HepG2 (cell line): ENCODE results near the gene TSG101. TPM values are rescaled to one million over a fixed set of nuclear protein-coding genes. Genes with fewer than 3 reads are reported as not detected.

ENCODE experiments used
- ATAC-seq: fragments of 200-7000 bp; cut with Tn5 transposase; 3 replicates; pipeline ENCODE4 v1.9.1; 2020; ENCODE audit warnings: mild to moderate bottlenecking, moderate library complexity
- BruUV-seq: library from RNA; stranded (reverse); fragments of 400-500 nt; replicated peaks from 2 replicates; lab custom pipeline; 2021; lab: Mats Ljungman, UMichigan
- CTCF ChIA-PET: fragments of 300-600 bp; formaldehyde crosslinking; extraction: SDS; loops from one replicate; lab custom pipeline; 2021; ENCODE audit warnings: low total read pairs, inconsistent platforms, low intra/inter-chr PET ratio; lab: Yijun Ruan, JAX
- POLR2A ChIA-PET: fragments of 350-600 bp; sonication (Branson Sonifier 250); formaldehyde crosslinking; loops from one replicate; lab custom pipeline; 2020; ENCODE audit warnings: antibody characterized with exemption, inconsistent platforms; lab: Yijun Ruan, JAX
- DNase-seq: peaks from one replicate; pipeline ENCODE4 v3.0.0-alpha.2; 2015; ENCODE audit warnings: low spot score
- FAIRE-seq: peaks from 3 replicates; lab custom pipeline; 2011; peaks lifted over from hg19 to GRCh38; lab: Jason Lieb, UNC
- H2AFZ ChIP-seq: one replicate; pipeline ENCODE4 v1.6.1; 2011; ENCODE audit warnings: low read length, inconsistent platforms
- H3K27ac ChIP-seq: fragments of 300-600 bp; 3 replicates; pipeline ENCODE4 v1.8.0; 2011; ENCODE audit warnings: mixed run types, mild to moderate bottlenecking, mixed read lengths, low read length, inconsistent platforms; ENCODE audit not compliant: insufficient read depth; ENCODE audit errors: extremely low read length
- H3K27me3 ChIP-seq, 2 experiments: fragments of 200-600 bp in 1 of 2; 2 replicates in 1 of 2; 3 replicates in 1 of 2; pipeline versions ENCODE4 v1.6.0 to v1.8.0; 2011; ENCODE audit warnings: low read length in 2 of 2, mild to moderate bottlenecking in 2 of 2, moderate library complexity in 2 of 2, inconsistent platforms in 1 of 2; ENCODE audit not compliant: insufficient read depth in 2 of 2, control insufficient read depth in 1 of 2
- H3K36me3 ChIP-seq, 2 experiments: fragments of 200-600 bp in 1 of 2; replicated peaks in 1 of 2; 2 replicates in 1 of 2; 3 replicates in 1 of 2; pipeline versions ENCODE4 v1.5.1 to v1.8.0; 2011; ENCODE audit warnings: low read length in 2 of 2, inconsistent platforms in 1 of 2; ENCODE audit not compliant: insufficient read depth in 2 of 2, control insufficient read depth in 1 of 2
- H3K4me1 ChIP-seq: 2 replicates; pipeline ENCODE4 v1.5.1; 2012; ENCODE audit warnings: low read length, inconsistent platforms; ENCODE audit not compliant: insufficient read depth
- H3K4me2 ChIP-seq: 2 replicates; pipeline ENCODE4 v1.6.0; 2011; ENCODE audit warnings: low read depth, low read length, inconsistent platforms
- H3K4me3 ChIP-seq, 3 experiments: fragments of 200-600 bp in 1 of 3; sonication (generic), shearing (Covaris generic) in 1 of 3; replicated peaks in 1 of 3; 2 replicates each; pipeline ENCODE4 v1.5.1; 2011 to 2016; ENCODE audit warnings: low read length in 3 of 3, inconsistent platforms in 2 of 3, low read depth in 2 of 3, mild to moderate bottlenecking in 2 of 3, control low read depth in 1 of 3, mixed read lengths in 1 of 3; ENCODE audit not compliant: insufficient read depth in 1 of 3
- H3K79me2 ChIP-seq: one replicate; pipeline ENCODE4 v1.6.1; 2011; ENCODE audit warnings: low read length, inconsistent platforms; ENCODE audit not compliant: insufficient read depth
- H3K9ac ChIP-seq: 2 replicates; pipeline ENCODE4 v1.6.0; 2011; ENCODE audit warnings: mild to moderate bottlenecking, low read depth, low read length, inconsistent platforms; ENCODE audit not compliant: insufficient read depth
- H3K9me3 ChIP-seq: 2 replicates; pipeline ENCODE4 v1.5.1; 2012; ENCODE audit warnings: mild to moderate bottlenecking, low read length
- H4K20me1 ChIP-seq: 2 replicates; pipeline ENCODE4 v1.6.0; 2011; ENCODE audit warnings: inconsistent platforms, mild to moderate bottlenecking, low read length, moderate library complexity; ENCODE audit not compliant: insufficient read depth
- ARHGAP35 ChIP-seq: sonication (generic); formaldehyde crosslinking; IDR thresholded peaks from 2 replicates; pipeline ENCODE4 v1.9.0; 2022; ENCODE audit warnings: mild to moderate bottlenecking, inconsistent platforms, moderate library complexity, missing genetic modification reagents, borderline replicate concordance
- CENPT ChIP-seq: sonication (generic); formaldehyde crosslinking; IDR thresholded peaks from 2 replicates; pipeline ENCODE4 v1.8.0; 2022; ENCODE audit warnings: low read depth, mild to moderate bottlenecking, moderate library complexity, missing genetic modification reagents
- CHD2 ChIP-seq: IDR thresholded peaks from 2 replicates; pipeline ENCODE4 v1.6.1; 2011; ENCODE audit warnings: low read depth, low read length, improper control_type of control experiment
- HIVEP1 ChIP-seq: sonication (generic); formaldehyde crosslinking; IDR thresholded peaks from 2 replicates; pipeline ENCODE4 v1.4.0; 2020; ENCODE audit warnings: mild to moderate bottlenecking, missing genetic modification reagents
- PCBP2 ChIP-seq: fragments of 200-400 bp; formaldehyde crosslinking; optimal IDR thresholded peaks from 2 replicates; pipeline ENCODE3; 2018; ENCODE audit warnings: low read length, low read depth; ENCODE audit not compliant: poor library complexity, severe bottlenecking
- RFX3 ChIP-seq: IDR thresholded peaks from 2 replicates; pipeline ENCODE4 v1.6.1; 2016; ENCODE audit warnings: missing biosample characterization, missing genetic modification reagents
- RFX5 ChIP-seq: IDR thresholded peaks from 2 replicates; pipeline ENCODE4 v1.6.1; 2011; ENCODE audit warnings: low read depth, low read length, improper control_type of control experiment
- SAP130 ChIP-seq: IDR thresholded peaks from 2 replicates; pipeline ENCODE4 v1.6.1; 2016; ENCODE audit warnings: low read depth
- ZNF225 ChIP-seq: sonication (generic); formaldehyde crosslinking; IDR thresholded peaks from 2 replicates; pipeline ENCODE4 v1.4.0; 2020; ENCODE audit warnings: mild to moderate bottlenecking, missing genetic modification reagents
- ZNF33A ChIP-seq: sonication (generic); formaldehyde crosslinking; IDR thresholded peaks from 2 replicates; pipeline ENCODE4 v1.5.1; 2020; ENCODE audit warnings: missing genetic modification reagents, mild to moderate bottlenecking, moderate library complexity, borderline replicate concordance
- ZNF414 ChIP-seq: sonication (generic); formaldehyde crosslinking; IDR thresholded peaks from 2 replicates; pipeline ENCODE4 v1.5.0; 2020; ENCODE audit warnings: missing genetic modification reagents
- ZNF558 ChIP-seq: sonication (generic); formaldehyde crosslinking; IDR thresholded peaks from 2 replicates; pipeline ENCODE4 v1.9.0; 2022; ENCODE audit warnings: mild to moderate bottlenecking, missing genetic modification reagents, borderline replicate concordance
- ZNF879 ChIP-seq: sonication (generic); formaldehyde crosslinking; IDR thresholded peaks from 2 replicates; pipeline ENCODE4 v1.8.1; 2023; ENCODE audit warnings: missing genetic modification reagents
- WGBS: methylation state at CpG from one replicate; pipeline ENCODE4 v1.1.6; 2017; ENCODE audit warnings: low lambda C conversion rate; 5-methylcytosine and 5-hydroxymethylcytosine counted together
- in situ Hi-C: cut with HindIII; loops from 2 replicates; pipeline ENCODE4 v1.10.0; 2017; ENCODE audit warnings: low pct_unique_long_range_greater_than_20kb; ENCODE audit not compliant: extremely low pct_ligation_motif_present
- intact Hi-C: fragments of 100-400 bp; cut with micrococcal nuclease; formaldehyde crosslinking; loops from one replicate; pipeline ENCODE4 v1.10.0; 2022; ENCODE audit not compliant: unreplicated experiment
- polyA plus RNA-seq, 8 experiments: library from polyadenylated mRNA; depleted of rRNA in 3 of 8; stranded (reverse) in 7 of 8; unstranded in 1 of 8; fragments of >200 nt; fragmentation: Illumina TruSeq in 4 of 8; extraction: Trizol in 4 of 8; gene quantifications; 2 replicates each; pipeline versions ENCODE4 v1.2.1 to v1.2.3, GENCODE V29; 2011 to 2016; ENCODE audit warnings: low read depth in 4 of 8, missing spikeins in 1 of 8, mixed read lengths in 1 of 8; ENCODE audit not compliant: insufficient read depth in 1 of 8
- total RNA-seq, 5 experiments: library from RNA; depleted of rRNA; stranded (reverse); fragments of >200 nt; fragmentation: Illumina TruSeq; extraction: Trizol; gene quantifications; 2 replicates each; pipeline ENCODE4 v1.2.3, GENCODE V29; 2016; ENCODE audit warnings: low read depth in 1 of 5
- TF ChIP-seq, protein P1 (sequence below): sonication (generic); formaldehyde crosslinking; IDR thresholded peaks from 2 replicates; pipeline ENCODE4 v1.4.0; 2020; ENCODE audit warnings: low read depth, missing genetic modification reagents
- TF ChIP-seq, protein P2 (sequence below): sonication (generic); formaldehyde crosslinking; IDR thresholded peaks from 2 replicates; pipeline ENCODE4 v1.9.0; 2021; ENCODE audit warnings: missing genetic modification reagents, borderline replicate concordance

TSG101 gene
- total and polyA plus RNA-seq, 2 of the 13 experiments (the other 11 are each of a cell fraction or from before 2014, with no cell fraction given) = 69.3 to 206 TPM

GRCh38 chr11:18452927-18453326, 73.8 kb downstream of the TSG101 start:
- no peaks in the 10 kb centered on the region for H4K20me1 ChIP-seq
- H3K4me1 ChIP-seq = no peaks in the 10 kb centered on the region
- H2AFZ ChIP-seq = no peak overlapping the region
- H3K27me3 ChIP-seq = no peaks in the 10 kb centered on the region; a peak in 1 of 5 replicates
- no peaks in the 10 kb centered on the region for H3K79me2 ChIP-seq
- ChIA-PET CTCF (no interaction called here), POLR2A (no interaction called here)
- no TSS peak for BruUV-seq
- ATAC-seq (no peak), FAIRE-seq (no peak), DNase-seq (no peak)
- H3K4me2 ChIP-seq = no peak overlapping the region
- intact Hi-C loops = no loop called here
- H3K4me3 ChIP-seq = no peak overlapping the region
- H3K36me3 ChIP-seq = no peaks in the 10 kb centered on the region
- no peak overlapping the region for H3K27ac ChIP-seq
- H3K9me3 ChIP-seq = no peaks in the 10 kb centered on the region
- WGBS = 40% methylated on average over 1 of the region's 2 CpGs
- in situ Hi-C loops = no loop called here
- H3K9ac ChIP-seq = no peak overlapping the region
- TF ChIP-seq CHD2 = no peak
- no peak for TF ChIP-seq ZNF879 (CRISPR knock-in tag)
- no peak for TF ChIP-seq RFX5
- no peak for TF ChIP-seq ZNF414 (CRISPR knock-in tag)
- no peak for TF ChIP-seq PCBP2
- no peak for TF ChIP-seq ZNF558 (CRISPR knock-in tag)
- TF ChIP-seq CENPT = no peak
- no peak for TF ChIP-seq ARHGAP35
- TF ChIP-seq ZNF225 (CRISPR knock-in tag) = no peak
- TF ChIP-seq HIVEP1 (CRISPR knock-in tag) = no peak
- TF ChIP-seq, protein P1, sequence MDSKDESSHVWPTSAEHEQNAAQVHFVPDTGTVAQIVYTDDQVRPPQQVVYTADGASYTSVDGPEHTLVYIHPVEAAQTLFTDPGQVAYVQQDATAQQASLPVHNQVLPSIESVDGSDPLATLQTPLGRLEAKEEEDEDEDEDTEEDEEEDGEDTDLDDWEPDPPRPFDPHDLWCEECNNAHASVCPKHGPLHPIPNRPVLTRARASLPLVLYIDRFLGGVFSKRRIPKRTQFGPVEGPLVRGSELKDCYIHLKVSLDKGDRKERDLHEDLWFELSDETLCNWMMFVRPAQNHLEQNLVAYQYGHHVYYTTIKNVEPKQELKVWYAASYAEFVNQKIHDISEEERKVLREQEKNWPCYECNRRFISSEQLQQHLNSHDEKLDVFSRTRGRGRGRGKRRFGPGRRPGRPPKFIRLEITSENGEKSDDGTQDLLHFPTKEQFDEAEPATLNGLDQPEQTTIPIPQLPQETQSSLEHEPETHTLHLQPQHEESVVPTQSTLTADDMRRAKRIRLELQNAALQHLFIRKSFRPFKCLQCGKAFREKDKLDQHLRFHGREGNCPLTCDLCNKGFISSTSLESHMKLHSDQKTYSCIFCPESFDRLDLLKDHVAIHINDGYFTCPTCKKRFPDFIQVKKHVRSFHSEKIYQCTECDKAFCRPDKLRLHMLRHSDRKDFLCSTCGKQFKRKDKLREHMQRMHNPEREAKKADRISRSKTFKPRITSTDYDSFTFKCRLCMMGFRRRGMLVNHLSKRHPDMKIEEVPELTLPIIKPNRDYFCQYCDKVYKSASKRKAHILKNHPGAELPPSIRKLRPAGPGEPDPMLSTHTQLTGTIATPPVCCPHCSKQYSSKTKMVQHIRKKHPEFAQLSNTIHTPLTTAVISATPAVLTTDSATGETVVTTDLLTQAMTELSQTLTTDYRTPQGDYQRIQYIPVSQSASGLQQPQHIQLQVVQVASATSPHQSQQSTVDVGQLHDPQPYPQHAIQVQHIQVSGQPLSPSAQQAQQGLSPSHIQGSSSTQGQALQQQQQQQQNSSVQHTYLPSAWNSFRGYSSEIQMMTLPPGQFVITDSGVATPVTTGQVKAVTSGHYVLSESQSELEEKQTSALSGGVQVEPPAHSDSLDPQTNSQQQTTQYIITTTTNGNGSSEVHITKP (CRISPR knock-in tag) = no peak
- no peak for TF ChIP-seq SAP130
- TF ChIP-seq, protein P2, sequence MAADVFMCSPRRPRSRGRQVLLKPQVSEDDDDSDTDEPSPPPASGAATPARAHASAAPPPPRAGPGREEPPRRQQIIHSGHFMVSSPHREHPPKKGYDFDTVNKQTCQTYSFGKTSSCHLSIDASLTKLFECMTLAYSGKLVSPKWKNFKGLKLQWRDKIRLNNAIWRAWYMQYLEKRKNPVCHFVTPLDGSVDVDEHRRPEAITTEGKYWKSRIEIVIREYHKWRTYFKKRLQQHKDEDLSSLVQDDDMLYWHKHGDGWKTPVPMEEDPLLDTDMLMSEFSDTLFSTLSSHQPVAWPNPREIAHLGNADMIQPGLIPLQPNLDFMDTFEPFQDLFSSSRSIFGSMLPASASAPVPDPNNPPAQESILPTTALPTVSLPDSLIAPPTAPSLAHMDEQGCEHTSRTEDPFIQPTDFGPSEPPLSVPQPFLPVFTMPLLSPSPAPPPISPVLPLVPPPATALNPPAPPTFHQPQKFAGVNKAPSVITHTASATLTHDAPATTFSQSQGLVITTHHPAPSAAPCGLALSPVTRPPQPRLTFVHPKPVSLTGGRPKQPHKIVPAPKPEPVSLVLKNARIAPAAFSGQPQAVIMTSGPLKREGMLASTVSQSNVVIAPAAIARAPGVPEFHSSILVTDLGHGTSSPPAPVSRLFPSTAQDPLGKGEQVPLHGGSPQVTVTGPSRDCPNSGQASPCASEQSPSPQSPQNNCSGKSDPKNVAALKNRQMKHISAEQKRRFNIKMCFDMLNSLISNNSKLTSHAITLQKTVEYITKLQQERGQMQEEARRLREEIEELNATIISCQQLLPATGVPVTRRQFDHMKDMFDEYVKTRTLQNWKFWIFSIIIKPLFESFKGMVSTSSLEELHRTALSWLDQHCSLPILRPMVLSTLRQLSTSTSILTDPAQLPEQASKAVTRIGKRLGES (CRISPR knock-in tag) = no peak
- TF ChIP-seq ZNF33A = no peak
- no peak for TF ChIP-seq RFX3 (CRISPR knock-in tag)
